Glomerular visceral epithelial cell (primary cell): ENCODE results near the gene DUSP23.

ENCODE experiments used
- DNase-seq: peaks from one replicate; pipeline ENCODE4 v3.0.0-alpha.2; 2016; ENCODE audit errors: extremely low spot score

Gene DUSP23

DNA sequence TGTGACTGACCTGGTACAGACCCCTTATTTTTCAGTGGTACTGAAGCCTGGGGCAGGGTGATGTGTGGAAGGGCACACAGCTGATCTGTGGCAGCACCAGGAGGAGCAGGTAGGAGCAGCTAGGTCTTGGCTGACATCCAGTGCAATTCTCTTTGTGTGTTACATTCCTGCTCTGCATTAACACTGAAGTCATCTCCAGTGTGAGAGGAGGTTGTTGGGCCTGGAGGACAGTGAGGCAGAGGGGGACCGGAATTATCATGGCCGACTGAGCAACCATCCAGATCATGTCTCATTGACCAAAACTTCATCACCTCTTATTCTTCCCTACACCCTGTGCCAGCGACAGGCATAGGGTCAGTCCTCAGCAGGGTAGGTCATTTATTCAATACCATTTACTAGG lies 47.4 kb downstream of the DUSP23 start:
- DNase-seq = peak; percentile 80

GRCh38 chr1:159828581-159829272 lies 48.0 kb downstream of the DUSP23 start:
- DNase-seq = no peak

DNA sequence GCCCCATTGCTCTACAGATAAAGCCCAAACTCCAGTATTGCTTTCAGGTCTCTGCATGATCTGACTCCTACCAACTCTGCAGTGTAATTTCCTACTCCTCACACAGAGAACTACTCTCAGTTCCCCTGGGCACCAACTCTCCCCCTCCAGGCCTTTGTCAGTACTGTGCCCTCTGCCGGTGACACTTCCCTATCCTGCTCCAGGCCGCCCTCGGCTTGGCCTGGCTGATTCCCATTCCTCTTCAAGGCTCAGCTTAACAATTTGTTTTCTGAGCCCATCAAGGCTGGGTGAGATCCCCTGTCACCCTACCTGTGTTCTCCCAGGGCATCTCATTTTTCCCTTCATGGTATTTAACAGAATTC lies 48.5 kb downstream of the DUSP23 start:
- no peak for DNase-seq

- peak; percentile 62 for DNase-seq
Observed at GRCh38 chr1:159829822-159830465, 49.2 kb downstream of the DUSP23 start.

- no peak for DNase-seq
Observed at GRCh38 chr1:159830722-159831121, 50.0 kb downstream of the DUSP23 start.

DNA sequence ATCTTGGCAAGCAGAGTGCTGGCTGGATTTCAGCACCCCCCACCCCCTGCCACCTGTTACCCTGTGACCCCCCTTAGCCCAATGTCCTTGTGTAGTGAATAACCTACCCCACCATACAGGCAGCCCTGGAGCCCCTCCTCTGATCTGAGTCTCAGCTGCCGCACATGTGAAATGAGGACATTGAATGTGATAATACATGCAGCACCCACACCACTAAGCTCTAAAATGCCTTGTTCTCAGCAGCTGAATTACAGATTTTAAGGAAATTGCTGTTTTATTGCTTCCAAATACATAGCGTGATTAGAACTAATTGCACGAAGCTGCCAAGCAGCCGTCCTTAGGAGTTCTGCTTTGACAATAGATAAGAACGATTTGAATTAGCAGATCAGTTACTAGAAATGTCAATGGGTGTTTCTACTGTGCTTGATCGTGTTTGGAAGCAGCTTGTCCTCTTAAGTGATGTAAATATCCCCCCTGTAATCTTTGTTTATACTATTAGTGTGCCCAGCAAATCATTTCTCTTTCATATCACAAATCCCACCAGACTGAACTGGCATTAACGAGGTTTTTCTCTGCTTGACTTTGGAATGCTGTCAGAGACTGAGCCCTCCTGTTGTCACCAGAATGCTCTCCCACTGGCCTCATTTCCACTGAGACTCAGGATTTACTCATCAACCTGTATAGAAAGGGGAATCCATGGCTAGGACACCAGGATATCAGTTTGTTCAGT lies 50.8 kb downstream of the DUSP23 start:
- DNase-seq = no peak
